GM12878 (cell line): ENCODE results near the gene MED13.

Experiments
- EZH2 ChIP-seq: IDR thresholded peaks from 2 replicates; pipeline ENCODE4 v1.6.1; 2012; ENCODE audit warnings: low read depth, mild to moderate bottlenecking, control low read depth, inconsistent platforms, low read length, borderline replicate concordance; ENCODE audit not compliant: control insufficient read depth
- HDAC6 ChIP-seq: fragments of 200-600 bp; sonication (generic); IDR thresholded peaks from one replicate; pipeline ENCODE4 v1.8.0; 2017; ENCODE audit warnings: antibody characterized with exemption; ENCODE audit not compliant: unreplicated experiment
- POLR2A ChIP-seq: IDR thresholded peaks from 2 replicates; pipeline ENCODE4 v1.6.1; 2011; ENCODE audit warnings: low read depth, mild to moderate bottlenecking, low read length
- RAD51 ChIP-seq: fragments of 450-650 bp; IDR thresholded peaks from 2 replicates; pipeline ENCODE4 v1.6.1; 2016; ENCODE audit warnings: moderate library complexity, mild to moderate bottlenecking, inconsistent platforms
- RCOR1 ChIP-seq: conservative IDR thresholded peaks from 2 replicates; pipeline ENCODE4 v1.6.1; 2012; ENCODE audit warnings: low read depth, low read length, improper control_type of control experiment
- SMAD5 ChIP-seq: IDR thresholded peaks from 2 replicates; pipeline ENCODE4 v1.6.1; 2016; ENCODE audit warnings: antibody characterized with exemption, low read depth
- SMC3 ChIP-seq: IDR thresholded peaks from 2 replicates; pipeline ENCODE4 v1.6.1; 2011; ENCODE audit warnings: low read length, improper control_type of control experiment, borderline replicate concordance
- YY1 ChIP-seq: IDR thresholded peaks from 2 replicates; pipeline ENCODE4 v1.6.1; 2011; ENCODE audit warnings: low read depth, mild to moderate bottlenecking, low read length

GRCh38 chr17:62086737-62087136, 21.7 kb upstream of the MED13 start:
- TF ChIP-seq EZH2 = no peak
- no peak for TF ChIP-seq YY1
- no peak for TF ChIP-seq HDAC6
- TF ChIP-seq RAD51 = no peak
- no peak for TF ChIP-seq POLR2A
- TF ChIP-seq RCOR1 = no peak
- no peak for TF ChIP-seq SMAD5
- TF ChIP-seq SMC3 = no peak
